ENCODE measurements around the gene MIA2. TPM values are rescaled to one million over a fixed set of nuclear protein-coding genes. Genes with fewer than 3 reads are reported as not detected.
"Not testable (repeated sequence)": the region's sequence is repeated elsewhere in the genome, so short reads cannot be mapped to it uniquely, and the experiment has no call there.

Gene MIA2
- polyA plus RNA-seq, 4 donors: 55.3 to 264 (median 210) TPM

- FAIRE-seq (no peak), DNase-seq (peak in 1 of 2 donors; percentile 43)
- Histone ChIP-seq H3K4me1 (ENCODE audit: control insufficient read depth in 3 of 3, insufficient read depth in 2 of 3, low read depth in 1 of 3, low read length in 2 of 3) (peaks cover 0 to 24% (median 0%) of the 10 kb centered on the region in 3 donors), H3K4me3 (ENCODE audit: low read depth in 1 of 3, low read length in 3 of 3) (peak overlapping the region; percentile 64 to 79 (median 69)), H3K36me3 (ENCODE audit: control insufficient read depth in 3 of 3, insufficient read depth in 2 of 3, low read depth in 1 of 3, low read length in 3 of 3) (peaks cover 0 to 16% (median 0%) of the 10 kb centered on the region in 3 donors), H3K9me3 (ENCODE audit: control insufficient read depth in 2 of 2, insufficient read depth in 1 of 2, low read depth in 1 of 2, low read length in 1 of 2) (peaks cover 0 to 12% of the 10 kb centered on the region in 2 donors), H3K27ac (ENCODE audit: low read depth in 1 of 3, low read length in 2 of 3) (peak overlapping the region; percentile 87 to 98 (median 97)), H3K27me3 (ENCODE audit: control insufficient read depth in 3 of 3, insufficient read depth in 3 of 3, low read length in 3 of 3) (no peaks in the 10 kb centered on the region)
- 0 to 1% (median 0%) methylated on average over 16 of the region's 16 CpGs for WGBS, 3 donors
Observed at GRCh38 chr14:39267608-39268005, 33.9 kb downstream of the MIA2 start.

- peak overlapping the region in 1 of 3 donors; percentile 27 for H3K27ac ChIP-seq (ENCODE audit: low read depth in 1 of 3, low read length in 2 of 3)
- H3K9me3 ChIP-seq (ENCODE audit: control insufficient read depth in 2 of 2, insufficient read depth in 1 of 2, low read depth in 1 of 2, low read length in 1 of 2): peaks cover 0 to 15% of the 10 kb centered on the region in 2 donors
- no peak for FAIRE-seq
- H3K4me3 ChIP-seq (ENCODE audit: low read depth in 1 of 3, low read length in 3 of 3): peak overlapping the region in 1 of 3 donors; percentile 69
- peaks cover 0 to 17% (median 0%) of the 10 kb centered on the region in 3 donors for H3K36me3 ChIP-seq (ENCODE audit: control insufficient read depth in 3 of 3, insufficient read depth in 2 of 3, low read depth in 1 of 3, low read length in 3 of 3)
- DNase-seq: peak; percentile 19 to 20
- peaks cover 0 to 24% (median 0%) of the 10 kb centered on the region in 3 donors for H3K4me1 ChIP-seq (ENCODE audit: control insufficient read depth in 3 of 3, insufficient read depth in 2 of 3, low read depth in 1 of 3, low read length in 2 of 3)
- WGBS, 3 donors: 9 to 11% (median 10%) methylated on average over 2 of the region's 2 CpGs
- no peaks in the 10 kb centered on the region for H3K27me3 ChIP-seq (ENCODE audit: control insufficient read depth in 3 of 3, insufficient read depth in 3 of 3, low read length in 3 of 3)
Observed at GRCh38 chr14:39268393-39268792, 34.7 kb downstream of the MIA2 start.

- Histone ChIP-seq H3K4me1 (ENCODE audit: control insufficient read depth in 3 of 3, insufficient read depth in 2 of 3, low read depth in 1 of 3, low read length in 2 of 3) (peaks cover 0 to 12% (median 0%) of the 10 kb centered on the region in 3 donors), H3K27ac (ENCODE audit: low read depth in 1 of 3, low read length in 2 of 3) (no peak overlapping the region), H3K9me3 (ENCODE audit: control insufficient read depth in 2 of 2, insufficient read depth in 1 of 2, low read depth in 1 of 2, low read length in 1 of 2) (peaks cover 0 to 15% of the 10 kb centered on the region in 2 donors), H3K4me3 (ENCODE audit: low read depth in 1 of 3, low read length in 3 of 3) (no peak overlapping the region), H3K27me3 (ENCODE audit: control insufficient read depth in 3 of 3, insufficient read depth in 3 of 3, low read length in 3 of 3) (no peaks in the 10 kb centered on the region), H3K36me3 (ENCODE audit: control insufficient read depth in 3 of 3, insufficient read depth in 2 of 3, low read depth in 1 of 3, low read length in 3 of 3) (peaks cover 0 to 28% (median 0%) of the 10 kb centered on the region in 3 donors)
- DNase-seq: no peak
- no peak for FAIRE-seq
- WGBS, 3 donors: 92 to 100% (median 96%) methylated on average over 1 of the region's 1 CpG
Observed at GRCh38 chr14:39272918-39273317, 39.2 kb downstream of the MIA2 start.

DNA sequence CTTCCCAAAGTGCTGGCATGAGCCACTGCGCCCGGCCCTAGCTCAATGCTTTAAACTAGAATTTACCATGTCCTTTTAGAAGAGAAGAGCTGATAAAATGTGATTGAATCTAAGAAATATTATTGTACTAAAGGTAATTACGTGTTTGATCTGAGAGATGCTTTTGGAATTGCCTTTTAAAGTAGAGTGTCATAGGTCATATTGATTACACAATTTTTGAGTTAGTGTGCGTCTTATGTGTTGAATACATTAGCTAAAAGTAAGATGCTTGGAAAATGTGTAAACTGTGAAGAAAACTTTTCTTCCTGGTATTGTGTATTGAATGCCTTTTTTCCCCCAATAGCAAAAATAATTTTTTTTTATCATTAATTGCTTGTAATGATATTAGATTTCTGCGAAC is 41.7 kb downstream of the MIA2 start:
- Histone ChIP-seq H3K4me1 (ENCODE audit: control insufficient read depth in 3 of 3, insufficient read depth in 2 of 3, low read depth in 1 of 3, low read length in 2 of 3) (no peaks in the 10 kb centered on the region), H3K27me3 (ENCODE audit: control insufficient read depth in 3 of 3, insufficient read depth in 3 of 3, low read length in 3 of 3) (no peaks in the 10 kb centered on the region), H3K27ac (ENCODE audit: low read depth in 1 of 3, low read length in 2 of 3) (no peak overlapping the region), H3K36me3 (ENCODE audit: control insufficient read depth in 3 of 3, insufficient read depth in 2 of 3, low read depth in 1 of 3, low read length in 3 of 3) (peaks cover 2 to 26% (median 4%) of the 10 kb centered on the region in 3 donors), H3K9me3 (ENCODE audit: control insufficient read depth in 2 of 2, insufficient read depth in 1 of 2, low read depth in 1 of 2, low read length in 1 of 2) (peaks cover 0 to 15% of the 10 kb centered on the region in 2 donors), H3K4me3 (ENCODE audit: low read depth in 1 of 3, low read length in 3 of 3) (no peak overlapping the region)
- FAIRE-seq (no peak), DNase-seq (no peak)
- WGBS, 3 donors: 77 to 88% (median 77%) methylated on average over 5 of the region's 5 CpGs

GRCh38 chr14:39276005-39276404 is 42.3 kb downstream of the MIA2 start:
- 94 to 98% (median 97%) methylated on average over 1 of the region's 1 CpG for WGBS, 3 donors
- no peaks in the 10 kb centered on the region for H3K27me3 ChIP-seq (ENCODE audit: control insufficient read depth in 3 of 3, insufficient read depth in 3 of 3, low read length in 3 of 3)
- no peak for DNase-seq
- H3K4me3 ChIP-seq (ENCODE audit: low read depth in 1 of 3, low read length in 3 of 3): no peak overlapping the region
- no peaks in the 10 kb centered on the region for H3K4me1 ChIP-seq (ENCODE audit: control insufficient read depth in 3 of 3, insufficient read depth in 2 of 3, low read depth in 1 of 3, low read length in 2 of 3)
- no peak for FAIRE-seq
- peaks cover 0 to 20% of the 10 kb centered on the region in 2 donors for H3K9me3 ChIP-seq (ENCODE audit: control insufficient read depth in 2 of 2, insufficient read depth in 1 of 2, low read depth in 1 of 2, low read length in 1 of 2)
- peaks cover 3 to 30% (median 4%) of the 10 kb centered on the region in 3 donors for H3K36me3 ChIP-seq (ENCODE audit: control insufficient read depth in 3 of 3, insufficient read depth in 2 of 3, low read depth in 1 of 3, low read length in 3 of 3)
- H3K27ac ChIP-seq (ENCODE audit: low read depth in 1 of 3, low read length in 2 of 3): no peak overlapping the region

- 87 to 98% (median 96%) methylated on average over 2 of the region's 2 CpGs for WGBS, 3 donors
- no peaks in the 10 kb centered on the region for H3K27me3 ChIP-seq (ENCODE audit: control insufficient read depth in 3 of 3, insufficient read depth in 3 of 3, low read length in 3 of 3)
- H3K4me3 ChIP-seq (ENCODE audit: low read depth in 1 of 3, low read length in 3 of 3): no peak overlapping the region
- peaks cover 4 to 32% (median 5%) of the 10 kb centered on the region in 3 donors for H3K36me3 ChIP-seq (ENCODE audit: control insufficient read depth in 3 of 3, insufficient read depth in 2 of 3, low read depth in 1 of 3, low read length in 3 of 3)
- H3K27ac ChIP-seq (ENCODE audit: low read depth in 1 of 3, low read length in 2 of 3): no peak overlapping the region
- DNase-seq (no peak), FAIRE-seq (no peak)
- peaks cover 0 to 18% of the 10 kb centered on the region in 2 donors for H3K9me3 ChIP-seq (ENCODE audit: control insufficient read depth in 2 of 2, insufficient read depth in 1 of 2, low read depth in 1 of 2, low read length in 1 of 2)
- H3K4me1 ChIP-seq (ENCODE audit: control insufficient read depth in 3 of 3, insufficient read depth in 2 of 3, low read depth in 1 of 3, low read length in 2 of 3): no peaks in the 10 kb centered on the region
Observed at GRCh38 chr14:39276579-39277114, 42.9 kb downstream of the MIA2 start.

GRCh38 chr14:39279515-39279914 is 45.8 kb downstream of the MIA2 start:
- Histone ChIP-seq H3K4me3 (ENCODE audit: low read depth in 1 of 3, low read length in 3 of 3) (no peak overlapping the region), H3K27ac (ENCODE audit: low read depth in 1 of 3, low read length in 2 of 3) (no peak overlapping the region), H3K4me1 (ENCODE audit: control insufficient read depth in 3 of 3, insufficient read depth in 2 of 3, low read depth in 1 of 3, low read length in 2 of 3) (no peaks in the 10 kb centered on the region), H3K9me3 (ENCODE audit: control insufficient read depth in 2 of 2, insufficient read depth in 1 of 2, low read depth in 1 of 2, low read length in 1 of 2) (peaks cover 0 to 5% of the 10 kb centered on the region in 2 donors), H3K27me3 (ENCODE audit: control insufficient read depth in 3 of 3, insufficient read depth in 3 of 3, low read length in 3 of 3) (no peaks in the 10 kb centered on the region), H3K36me3 (ENCODE audit: control insufficient read depth in 3 of 3, insufficient read depth in 2 of 3, low read depth in 1 of 3, low read length in 3 of 3) (peaks cover 7 to 31% (median 12%) of the 10 kb centered on the region in 3 donors)
- 85 to 91% (median 86%) methylated on average over 3 of the region's 3 CpGs for WGBS, 3 donors
- FAIRE-seq: no peak
- DNase-seq: no peak

- not testable (repeated sequence) for H3K27ac ChIP-seq (ENCODE audit: low read depth in 1 of 3, low read length in 2 of 3); H3K9me3 ChIP-seq (ENCODE audit: control insufficient read depth in 2 of 2, insufficient read depth in 1 of 2, low read depth in 1 of 2, low read length in 1 of 2); FAIRE-seq; DNase-seq; H3K27me3 ChIP-seq (ENCODE audit: control insufficient read depth in 3 of 3, insufficient read depth in 3 of 3, low read length in 3 of 3); H3K4me1 ChIP-seq (ENCODE audit: control insufficient read depth in 3 of 3, insufficient read depth in 2 of 3, low read depth in 1 of 3, low read length in 2 of 3); H3K4me3 ChIP-seq (ENCODE audit: low read depth in 1 of 3, low read length in 3 of 3)
- peaks cover 7 to 27% (median 12%) of the 10 kb centered on the region in 3 donors for H3K36me3 ChIP-seq (ENCODE audit: control insufficient read depth in 3 of 3, insufficient read depth in 2 of 3, low read depth in 1 of 3, low read length in 3 of 3)
- 95 to 99% (median 97%) methylated on average over 3 of the region's 3 CpGs for WGBS, 3 donors
Observed at GRCh38 chr14:39280678-39281077, 47.0 kb downstream of the MIA2 start.

DNA sequence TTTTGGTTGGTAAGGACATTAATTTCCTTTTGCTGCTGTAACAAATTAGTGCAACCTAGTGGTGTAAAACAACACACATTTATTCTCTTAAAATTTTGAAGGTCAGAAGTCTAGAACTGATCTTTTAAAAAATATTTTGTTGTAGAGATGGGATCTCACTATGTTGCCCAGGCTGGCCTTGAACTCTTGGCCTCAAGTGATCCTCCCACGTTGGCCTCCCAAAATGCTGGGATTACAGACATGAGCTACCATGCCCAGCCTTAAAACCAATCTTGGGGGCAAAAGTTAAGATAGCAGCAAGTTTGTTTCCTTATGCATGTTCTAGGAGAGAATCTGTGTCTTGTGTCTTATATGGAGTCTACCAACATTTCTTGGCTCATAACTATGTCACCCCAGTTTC is 55.8 kb downstream of the MIA2 start:
- no peak overlapping the region for H3K27ac ChIP-seq (ENCODE audit: low read depth in 1 of 3, low read length in 2 of 3)
- 44 to 67% (median 65%) methylated on average over 1 of the region's 1 CpG for WGBS, 3 donors
- no peak for FAIRE-seq
- no peak for DNase-seq
- H3K27me3 ChIP-seq (ENCODE audit: control insufficient read depth in 3 of 3, insufficient read depth in 3 of 3, low read length in 3 of 3): no peaks in the 10 kb centered on the region
- H3K4me3 ChIP-seq (ENCODE audit: low read depth in 1 of 3, low read length in 3 of 3): no peak overlapping the region
- peaks cover 0 to 7% of the 10 kb centered on the region in 2 donors for H3K9me3 ChIP-seq (ENCODE audit: control insufficient read depth in 2 of 2, insufficient read depth in 1 of 2, low read depth in 1 of 2, low read length in 1 of 2)
- no peaks in the 10 kb centered on the region for H3K4me1 ChIP-seq (ENCODE audit: control insufficient read depth in 3 of 3, insufficient read depth in 2 of 3, low read depth in 1 of 3, low read length in 2 of 3)
- peaks cover under 1 to 32% (median 8%) of the 10 kb centered on the region in 3 donors for H3K36me3 ChIP-seq (ENCODE audit: control insufficient read depth in 3 of 3, insufficient read depth in 2 of 3, low read depth in 1 of 3, low read length in 3 of 3)

Data from small intestine (tissue), 7 donors.